A549 treated with Mapracorat at 1 μM for 4 hours (cell line): ENCODE data around the gene SLC12A8. TPM values are rescaled to one million over a fixed set of nuclear protein-coding genes. Genes with fewer than 3 reads are reported as not detected.

ENCODE experiments used
- total RNA-seq: library from RNA; stranded (reverse); fragments of 200-300 nt; extraction: Qiagen RNA extraction; gene quantifications from 5 replicates; pipeline ENCODE4 v1.2.3, GENCODE V29; 2022

Gene SLC12A8, protein sequence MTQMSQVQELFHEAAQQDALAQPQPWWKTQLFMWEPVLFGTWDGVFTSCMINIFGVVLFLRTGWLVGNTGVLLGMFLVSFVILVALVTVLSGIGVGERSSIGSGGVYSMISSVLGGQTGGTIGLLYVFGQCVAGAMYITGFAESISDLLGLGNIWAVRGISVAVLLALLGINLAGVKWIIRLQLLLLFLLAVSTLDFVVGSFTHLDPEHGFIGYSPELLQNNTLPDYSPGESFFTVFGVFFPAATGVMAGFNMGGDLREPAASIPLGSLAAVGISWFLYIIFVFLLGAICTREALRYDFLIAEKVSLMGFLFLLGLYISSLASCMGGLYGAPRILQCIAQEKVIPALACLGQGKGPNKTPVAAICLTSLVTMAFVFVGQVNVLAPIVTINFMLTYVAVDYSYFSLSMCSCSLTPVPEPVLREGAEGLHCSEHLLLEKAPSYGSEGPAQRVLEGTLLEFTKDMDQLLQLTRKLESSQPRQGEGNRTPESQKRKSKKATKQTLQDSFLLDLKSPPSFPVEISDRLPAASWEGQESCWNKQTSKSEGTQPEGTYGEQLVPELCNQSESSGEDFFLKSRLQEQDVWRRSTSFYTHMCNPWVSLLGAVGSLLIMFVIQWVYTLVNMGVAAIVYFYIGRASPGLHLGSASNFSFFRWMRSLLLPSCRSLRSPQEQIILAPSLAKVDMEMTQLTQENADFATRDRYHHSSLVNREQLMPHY
- total RNA-seq = 0.98 to 1.3 TPM (median 1.2 TPM) in 5 replicates

DNA sequence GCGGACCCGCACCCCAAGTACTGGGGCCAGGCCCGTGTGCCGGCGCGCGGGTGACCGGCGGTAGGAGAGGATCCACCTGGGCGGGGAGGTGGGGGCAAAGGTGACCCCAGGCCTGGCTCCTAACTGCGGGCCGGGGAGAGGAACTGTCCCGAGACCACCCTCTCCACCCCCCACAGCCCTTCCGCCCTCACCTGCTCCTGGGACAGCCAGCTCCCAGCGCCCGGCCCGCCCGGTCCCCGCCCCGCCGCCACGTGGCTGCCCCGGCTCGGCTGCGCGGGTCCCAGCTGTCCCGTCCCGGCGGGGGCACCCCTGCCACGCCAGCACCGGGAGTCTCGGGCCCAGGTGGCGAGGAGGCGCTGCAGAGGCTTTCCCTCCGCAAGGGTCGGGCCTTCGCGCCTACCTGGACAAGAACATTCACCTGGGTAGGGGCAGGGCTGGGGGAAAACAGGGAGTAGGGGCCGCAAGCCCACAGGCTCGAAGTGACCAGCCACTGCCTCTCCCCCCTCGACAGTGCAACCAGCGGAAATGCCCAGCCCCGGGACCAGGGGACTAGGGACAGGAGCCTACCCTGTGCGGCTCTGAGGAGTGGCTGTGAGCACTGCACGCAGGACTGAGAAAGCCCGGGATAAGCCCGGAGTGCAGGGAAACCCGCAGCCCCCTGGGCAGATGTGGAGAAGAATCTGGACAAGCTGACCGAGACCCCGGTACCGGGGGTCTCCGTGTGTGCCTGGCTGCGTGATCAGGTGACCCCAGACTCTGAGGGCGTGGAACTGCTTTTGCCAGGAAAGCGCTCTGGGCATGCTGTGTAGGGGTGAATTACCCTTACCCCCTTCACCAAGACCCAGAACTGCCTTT is at the start of gene SLC12A8:
TSS of gene SLC12A8 (minus strand) at position 240 of the 855 bp plus-strand sequence. CDS start 1,399 bp downstream, outside the sequence.

GRCh38 chr3:125055913-125056745 is 156.4 kb downstream of the SLC12A8 start, which contains the start of gene HEG1:
Gene HEG1, minus strand, starts transcription at chr3:125055997. Its CDS starts 107 bp downstream, at chr3:125055890.

Other genes with a start within 250 kb of the SLC12A8 start
- gene HEG1, start 156.8 kb downstream of the SLC12A8 start, total RNA-seq = 6.5 to 11.3 TPM (median 9.1 TPM) in 5 replicates
- gene ZNF148, start 162.6 kb upstream of the SLC12A8 start, total RNA-seq = 7.3 to 10.4 TPM (median 9.3 TPM) in 5 replicates